GM12864 (cell line): ENCODE data around the gene EML3.
"Not testable (repeated sequence)": the region's sequence is repeated elsewhere in the genome, so short reads cannot be mapped to it uniquely, and the experiment has no call there.

Experiments
- DNase-seq: peaks from one replicate; pipeline ENCODE4 v3.0.0-alpha.2; 2011; ENCODE audit warnings: low read depth
- H3K4me3 ChIP-seq: 2 replicates; pipeline ENCODE4 v1.5.1; 2011; ENCODE audit warnings: mild to moderate bottlenecking, low read depth, low read length, control low read depth
- TF ChIP-seq, protein P1 (sequence below): IDR thresholded peaks from 2 replicates; pipeline ENCODE4 v1.5.1; 2011; ENCODE audit warnings: low read depth, mild to moderate bottlenecking, moderate library complexity, low read length, control low read depth, inconsistent platforms; ENCODE audit errors: missing control alignments

The EML3 gene, protein sequence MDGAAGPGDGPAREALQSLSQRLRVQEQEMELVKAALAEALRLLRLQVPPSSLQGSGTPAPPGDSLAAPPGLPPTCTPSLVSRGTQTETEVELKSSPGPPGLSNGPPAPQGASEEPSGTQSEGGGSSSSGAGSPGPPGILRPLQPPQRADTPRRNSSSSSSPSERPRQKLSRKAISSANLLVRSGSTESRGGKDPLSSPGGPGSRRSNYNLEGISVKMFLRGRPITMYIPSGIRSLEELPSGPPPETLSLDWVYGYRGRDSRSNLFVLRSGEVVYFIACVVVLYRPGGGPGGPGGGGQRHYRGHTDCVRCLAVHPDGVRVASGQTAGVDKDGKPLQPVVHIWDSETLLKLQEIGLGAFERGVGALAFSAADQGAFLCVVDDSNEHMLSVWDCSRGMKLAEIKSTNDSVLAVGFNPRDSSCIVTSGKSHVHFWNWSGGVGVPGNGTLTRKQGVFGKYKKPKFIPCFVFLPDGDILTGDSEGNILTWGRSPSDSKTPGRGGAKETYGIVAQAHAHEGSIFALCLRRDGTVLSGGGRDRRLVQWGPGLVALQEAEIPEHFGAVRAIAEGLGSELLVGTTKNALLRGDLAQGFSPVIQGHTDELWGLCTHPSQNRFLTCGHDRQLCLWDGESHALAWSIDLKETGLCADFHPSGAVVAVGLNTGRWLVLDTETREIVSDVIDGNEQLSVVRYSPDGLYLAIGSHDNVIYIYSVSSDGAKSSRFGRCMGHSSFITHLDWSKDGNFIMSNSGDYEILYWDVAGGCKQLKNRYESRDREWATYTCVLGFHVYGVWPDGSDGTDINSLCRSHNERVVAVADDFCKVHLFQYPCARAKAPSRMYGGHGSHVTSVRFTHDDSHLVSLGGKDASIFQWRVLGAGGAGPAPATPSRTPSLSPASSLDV

GRCh38 chr11:62612366-62613290, at the start of gene EML3, which contains the start of gene ROM1:
Gene EML3 (minus strand): TSS chr11:62612775. CDS start chr11:62612457, 318 bp downstream.
Gene ROM1 (plus strand): TSS chr11:62613257. CDS start chr11:62613282, 25 bp downstream.
- TF ChIP-seq, protein P1, sequence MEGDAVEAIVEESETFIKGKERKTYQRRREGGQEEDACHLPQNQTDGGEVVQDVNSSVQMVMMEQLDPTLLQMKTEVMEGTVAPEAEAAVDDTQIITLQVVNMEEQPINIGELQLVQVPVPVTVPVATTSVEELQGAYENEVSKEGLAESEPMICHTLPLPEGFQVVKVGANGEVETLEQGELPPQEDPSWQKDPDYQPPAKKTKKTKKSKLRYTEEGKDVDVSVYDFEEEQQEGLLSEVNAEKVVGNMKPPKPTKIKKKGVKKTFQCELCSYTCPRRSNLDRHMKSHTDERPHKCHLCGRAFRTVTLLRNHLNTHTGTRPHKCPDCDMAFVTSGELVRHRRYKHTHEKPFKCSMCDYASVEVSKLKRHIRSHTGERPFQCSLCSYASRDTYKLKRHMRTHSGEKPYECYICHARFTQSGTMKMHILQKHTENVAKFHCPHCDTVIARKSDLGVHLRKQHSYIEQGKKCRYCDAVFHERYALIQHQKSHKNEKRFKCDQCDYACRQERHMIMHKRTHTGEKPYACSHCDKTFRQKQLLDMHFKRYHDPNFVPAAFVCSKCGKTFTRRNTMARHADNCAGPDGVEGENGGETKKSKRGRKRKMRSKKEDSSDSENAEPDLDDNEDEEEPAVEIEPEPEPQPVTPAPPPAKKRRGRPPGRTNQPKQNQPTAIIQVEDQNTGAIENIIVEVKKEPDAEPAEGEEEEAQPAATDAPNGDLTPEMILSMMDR, result peak; percentile 87
- no peak for DNase-seq
- H3K4me3 ChIP-seq, result peak within 1 kb of the TSS; percentile 78

GRCh38 chr11:62656796-62657429, 44.3 kb upstream of the EML3 start:
- no peak overlapping the region for H3K4me3 ChIP-seq
- DNase-seq, result no peak
- TF ChIP-seq, protein P1, result no peak

- no peak for DNase-seq
- TF ChIP-seq, protein P1, result no peak
Observed at GRCh38 chr11:62654297-62654696, 41.7 kb upstream of the EML3 start.

DNA sequence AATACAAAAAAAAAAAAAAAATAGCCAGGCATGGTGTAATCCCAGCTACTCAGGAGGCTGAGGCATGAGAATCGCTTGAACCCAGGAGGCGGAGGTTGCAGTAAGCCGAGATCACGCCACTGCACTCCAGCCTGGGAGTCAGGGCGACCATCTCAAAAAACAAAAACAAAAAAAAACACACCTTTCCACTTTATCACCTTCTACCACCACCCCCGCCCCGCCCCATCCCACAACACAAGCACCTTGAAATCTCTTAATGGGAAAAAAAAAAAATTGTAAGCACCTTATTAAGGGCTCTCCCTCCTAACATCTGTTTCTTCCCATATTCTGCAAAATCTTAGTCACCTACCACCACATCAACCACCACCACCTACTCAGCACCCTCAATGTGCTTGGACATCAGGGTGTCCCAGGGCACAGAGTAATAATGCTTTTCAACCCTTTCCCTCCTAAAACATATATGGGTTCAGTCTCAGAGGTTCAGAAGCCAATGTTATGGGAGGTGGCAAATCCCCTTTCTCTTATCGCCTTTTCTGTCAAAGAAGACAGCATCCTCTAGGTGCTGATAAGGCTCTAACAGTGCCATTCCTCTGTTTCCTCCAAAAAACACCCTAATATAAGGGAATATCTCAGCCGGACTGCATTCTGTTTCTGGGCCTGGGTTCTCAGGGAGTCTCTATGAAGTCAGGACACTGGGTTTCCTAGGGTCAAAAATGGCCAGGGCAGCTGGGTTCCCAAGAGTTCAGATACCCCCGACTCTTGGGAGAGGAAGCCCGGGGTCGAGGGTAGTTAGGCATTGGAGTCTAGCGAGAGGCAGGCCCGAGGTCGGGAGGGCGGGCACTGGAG, 39.8 kb upstream of the EML3 start:
- no peak for DNase-seq
- H3K4me3 ChIP-seq, result peak overlapping the region; percentile 69
- TF ChIP-seq, protein P1, result no peak

More at GRCh38 chr11:62654297-62654696, 41.7 kb upstream of the EML3 start:
- H3K4me3 ChIP-seq, result no peak overlapping the region

DNA sequence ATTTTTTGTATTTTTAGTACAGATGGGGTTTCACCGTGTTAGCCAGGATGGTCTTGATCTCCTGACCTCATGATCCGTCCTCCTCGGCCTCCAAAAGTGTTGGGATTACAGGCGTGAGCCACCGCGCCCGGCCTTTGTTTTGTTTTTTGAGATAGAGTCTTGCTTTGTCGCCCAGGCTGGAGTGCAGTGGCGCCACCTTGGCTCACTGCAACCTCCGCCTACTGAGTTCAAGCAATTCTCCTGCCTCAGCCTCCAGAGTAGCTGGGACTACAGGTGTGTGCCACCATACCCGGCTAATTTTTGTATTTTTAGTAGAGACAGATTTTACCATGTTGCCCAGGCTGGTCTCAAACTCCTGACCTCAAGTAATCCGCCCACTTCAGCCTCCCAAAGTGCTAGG, 37.7 kb upstream of the EML3 start:
- H3K4me3 ChIP-seq, DNase-seq: not testable (repeated sequence)

GRCh38 chr11:62649486-62649885, 36.9 kb upstream of the EML3 start:
- TF ChIP-seq, protein P1, result no peak
- no peak for DNase-seq

More at GRCh38 chr11:62649486-62649885, 36.9 kb upstream of the EML3 start:
- H3K4me3 ChIP-seq, result no peak overlapping the region
